ENCODE data around the gene PRAC1. TPM values are rescaled to one million over a fixed set of nuclear protein-coding genes. Genes with fewer than 3 reads are reported as not detected.

The PRAC1 gene
- total and polyA plus RNA-seq, 2 donors (not counting 1 experiment from before 2014, with no cell fraction given): not detected

DNA sequence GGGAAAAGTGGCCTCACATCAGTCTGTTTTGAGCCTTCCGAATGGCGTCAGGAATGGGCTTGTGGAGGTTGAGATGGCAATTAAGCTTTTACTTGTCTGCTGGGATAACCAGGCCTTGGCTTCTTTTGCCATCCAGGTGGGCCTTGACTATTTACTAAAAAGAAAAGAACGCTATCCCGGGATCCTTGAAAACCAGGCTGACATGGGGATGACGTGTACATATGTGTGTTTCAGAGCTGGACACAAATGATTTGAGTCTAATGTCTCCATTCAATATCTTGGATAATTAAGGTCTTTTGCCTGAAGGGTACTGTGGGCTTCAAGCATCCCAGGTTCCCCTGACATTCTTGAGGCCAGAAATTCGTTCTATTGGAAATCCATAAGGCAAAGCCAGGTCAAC is 38.8 kb upstream of the PRAC1 start:
- 88% methylated on average over 3 of the region's 6 CpGs for WGBS (ENCODE audit: insufficient coverage)
- no peaks in the 10 kb centered on the region for H3K4me1 ChIP-seq (ENCODE audit: control insufficient read depth in 2 of 2, insufficient read depth in 2 of 2, low read length in 2 of 2)
- H3K79me2 ChIP-seq (ENCODE audit: control insufficient read depth, insufficient read depth, low read length): no peaks in the 10 kb centered on the region
- TF ChIP-seq, protein P1, sequence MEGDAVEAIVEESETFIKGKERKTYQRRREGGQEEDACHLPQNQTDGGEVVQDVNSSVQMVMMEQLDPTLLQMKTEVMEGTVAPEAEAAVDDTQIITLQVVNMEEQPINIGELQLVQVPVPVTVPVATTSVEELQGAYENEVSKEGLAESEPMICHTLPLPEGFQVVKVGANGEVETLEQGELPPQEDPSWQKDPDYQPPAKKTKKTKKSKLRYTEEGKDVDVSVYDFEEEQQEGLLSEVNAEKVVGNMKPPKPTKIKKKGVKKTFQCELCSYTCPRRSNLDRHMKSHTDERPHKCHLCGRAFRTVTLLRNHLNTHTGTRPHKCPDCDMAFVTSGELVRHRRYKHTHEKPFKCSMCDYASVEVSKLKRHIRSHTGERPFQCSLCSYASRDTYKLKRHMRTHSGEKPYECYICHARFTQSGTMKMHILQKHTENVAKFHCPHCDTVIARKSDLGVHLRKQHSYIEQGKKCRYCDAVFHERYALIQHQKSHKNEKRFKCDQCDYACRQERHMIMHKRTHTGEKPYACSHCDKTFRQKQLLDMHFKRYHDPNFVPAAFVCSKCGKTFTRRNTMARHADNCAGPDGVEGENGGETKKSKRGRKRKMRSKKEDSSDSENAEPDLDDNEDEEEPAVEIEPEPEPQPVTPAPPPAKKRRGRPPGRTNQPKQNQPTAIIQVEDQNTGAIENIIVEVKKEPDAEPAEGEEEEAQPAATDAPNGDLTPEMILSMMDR (IDR thresholded peaks at IDR 0.05): no peak
- no peak for TF ChIP-seq EZH2 (IDR thresholded peaks at IDR 0.05; ENCODE audit: borderline replicate concordance, insufficient read depth, low read depth, low read length, poor library complexity, severe bottlenecking)
- H3K4me1 Mint-ChIP-seq: peaks cover 5% of the 10 kb centered on the region
- no peak overlapping the region for H3K4me3 ChIP-seq (ENCODE audit: control extremely low read depth in 1 of 5, extremely low read depth in 1 of 5, insufficient read depth in 1 of 5, low read depth in 2 of 5, low read length in 4 of 5)
- no peak overlapping the region for H3K27ac ChIP-seq (ENCODE audit: low read length in 2 of 2)
- no peaks in the 10 kb centered on the region for H4K20me1 ChIP-seq (ENCODE audit: control insufficient read depth, insufficient read depth, low read length, poor library complexity, severe bottlenecking)
- peaks cover 0 to 3% (median 0%) of the 10 kb centered on the region in 3 donors for H3K9me3 ChIP-seq (ENCODE audit: control extremely low read depth in 1 of 3, control insufficient read depth in 2 of 3, insufficient read depth in 1 of 3, low read length in 2 of 3)
- H3K27ac Mint-ChIP-seq: no peak overlapping the region
- H3K27me3 ChIP-seq (replicated peaks in 1 of 4; ENCODE audit: control extremely low read depth in 1 of 4, control insufficient read depth in 3 of 4, insufficient read depth in 4 of 4, low read length in 3 of 4): peaks cover 0 to 45% (median 17%) of the 10 kb centered on the region in 4 experiments
- H2AFZ ChIP-seq (ENCODE audit: insufficient read depth, low read depth, low read length, poor library complexity, severe bottlenecking): no peak overlapping the region
- no peaks in the 10 kb centered on the region for H3K9me3 Mint-ChIP-seq (ENCODE audit: insufficient read depth)
- intact Hi-C loops (cut with micrococcal nuclease): no loop called here
- peaks cover 67% of the 10 kb centered on the region for H3K27me3 Mint-ChIP-seq
- ATAC-seq (ENCODE audit: low read depth): no peak
- no peak overlapping the region for H3K4me3 Mint-ChIP-seq
- ChIA-PET CTCF (no interaction called here), POLR2A (no interaction called here)
- H3K4me2 ChIP-seq (replicated peaks; ENCODE audit: low read depth, low read length, poor library complexity, severe bottlenecking): no peak overlapping the region
- no peak overlapping the region for H3K9ac ChIP-seq (ENCODE audit: low read length)
- DNase-seq: no peak
- H3K36me3 ChIP-seq (replicated peaks in 1 of 2; ENCODE audit: control extremely low read depth in 1 of 2, control insufficient read depth in 1 of 2, extremely low read depth in 1 of 2, insufficient read depth in 2 of 2, low read length in 1 of 2): no peaks in the 10 kb centered on the region

- H3K27me3 Mint-ChIP-seq: peaks cover 73% of the 10 kb centered on the region
- no peak overlapping the region for H3K4me3 Mint-ChIP-seq
- no peaks in the 10 kb centered on the region for H3K36me3 ChIP-seq (replicated peaks in 1 of 2; ENCODE audit: control extremely low read depth in 1 of 2, control insufficient read depth in 1 of 2, extremely low read depth in 1 of 2, insufficient read depth in 2 of 2, low read length in 1 of 2)
- H3K9me3 Mint-ChIP-seq (ENCODE audit: insufficient read depth): no peaks in the 10 kb centered on the region
- intact Hi-C loops (cut with micrococcal nuclease): no loop called here
- ChIA-PET POLR2A (no interaction called here), CTCF (no interaction called here)
- H3K4me3 ChIP-seq (ENCODE audit: control extremely low read depth in 1 of 5, extremely low read depth in 1 of 5, insufficient read depth in 1 of 5, low read depth in 2 of 5, low read length in 4 of 5): no peak overlapping the region
- H3K9me3 ChIP-seq (ENCODE audit: control extremely low read depth in 1 of 3, control insufficient read depth in 2 of 3, insufficient read depth in 1 of 3, low read length in 2 of 3): peaks cover 0 to 3% (median 0%) of the 10 kb centered on the region in 3 donors
- H3K27me3 ChIP-seq (replicated peaks in 1 of 4; ENCODE audit: control extremely low read depth in 1 of 4, control insufficient read depth in 3 of 4, insufficient read depth in 4 of 4, low read length in 3 of 4): peaks cover 0 to 50% (median 24%) of the 10 kb centered on the region in 4 experiments
- no peak overlapping the region for H3K27ac Mint-ChIP-seq
- H3K79me2 ChIP-seq (ENCODE audit: control insufficient read depth, insufficient read depth, low read length): no peaks in the 10 kb centered on the region
- H3K4me1 Mint-ChIP-seq: peaks cover 7% of the 10 kb centered on the region
- TF ChIP-seq, protein P1 (IDR thresholded peaks at IDR 0.05): no peak
- no peak for TF ChIP-seq EZH2 (IDR thresholded peaks at IDR 0.05; ENCODE audit: borderline replicate concordance, insufficient read depth, low read depth, low read length, poor library complexity, severe bottlenecking)
- ATAC-seq (ENCODE audit: low read depth): no peak
- no peak overlapping the region for H3K27ac ChIP-seq (ENCODE audit: low read length in 2 of 2)
- H3K9ac ChIP-seq (ENCODE audit: low read length): no peak overlapping the region
- no peak for DNase-seq
- H3K4me1 ChIP-seq (ENCODE audit: control insufficient read depth in 2 of 2, insufficient read depth in 2 of 2, low read length in 2 of 2): peaks cover 1 to 3% of the 10 kb centered on the region in 2 donors
- 55% methylated on average over 2 of the region's 4 CpGs for WGBS (ENCODE audit: insufficient coverage)
- H4K20me1 ChIP-seq (ENCODE audit: control insufficient read depth, insufficient read depth, low read length, poor library complexity, severe bottlenecking): no peaks in the 10 kb centered on the region
- H2AFZ ChIP-seq (ENCODE audit: insufficient read depth, low read depth, low read length, poor library complexity, severe bottlenecking): no peak overlapping the region
- no peak overlapping the region for H3K4me2 ChIP-seq (replicated peaks; ENCODE audit: low read depth, low read length, poor library complexity, severe bottlenecking)
These were observed 38.1 kb upstream of the PRAC1 start for GRCh38 chr17:48760411-48760810.
